Smooth muscle cell of the brain vasculature (primary cell): Measurements from ENCODE around the gene LINGO3.

Source experiments
- DNase-seq: peaks from one replicate; pipeline ENCODE4 v3.0.0-alpha.2; 2012; ENCODE audit warnings: low read depth, low spot score

Gene LINGO3

DNA sequence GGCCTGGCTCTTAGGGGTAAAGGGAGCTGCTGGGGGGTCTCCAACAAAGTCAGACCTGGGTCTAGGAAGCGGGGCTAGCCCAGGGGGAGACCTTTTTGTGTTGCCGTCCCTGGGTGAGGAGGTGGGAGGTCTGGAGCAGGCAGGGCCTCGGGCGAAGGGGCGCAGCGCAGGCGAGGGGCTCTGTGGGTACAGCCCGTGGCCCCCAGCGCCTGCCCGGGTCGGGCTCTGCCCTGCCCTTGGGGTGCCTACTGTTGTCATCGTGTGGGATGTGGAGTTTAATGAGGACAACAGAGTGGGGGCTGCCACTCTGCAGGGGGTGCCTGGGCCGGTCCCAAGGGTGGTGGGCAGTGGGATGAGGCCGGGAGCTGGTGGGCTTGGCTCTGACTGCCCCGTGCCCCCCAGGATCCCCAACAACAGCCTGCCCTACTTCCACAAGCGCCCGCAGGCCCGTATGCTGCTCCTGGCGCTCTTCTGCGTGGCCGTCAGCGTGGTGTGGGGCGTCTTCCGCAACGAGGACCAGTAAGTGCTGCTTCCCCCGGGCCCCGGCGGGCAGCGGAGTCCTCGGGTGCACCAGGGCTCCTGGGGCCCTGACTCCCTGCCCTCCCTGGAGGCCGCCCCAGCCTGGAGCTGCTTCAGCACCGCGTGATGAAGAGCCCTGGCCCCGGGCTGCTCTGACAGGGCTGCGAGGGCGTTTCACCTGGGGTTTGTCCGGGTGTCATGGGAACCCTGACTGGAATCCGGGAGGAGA, 32.7 kb upstream of the LINGO3 start:
- DNase-seq = no peak

- DNase-seq = no peak
These were observed 31.8 kb upstream of the LINGO3 start for GRCh38 chr19:2339644-2340310.

DNA sequence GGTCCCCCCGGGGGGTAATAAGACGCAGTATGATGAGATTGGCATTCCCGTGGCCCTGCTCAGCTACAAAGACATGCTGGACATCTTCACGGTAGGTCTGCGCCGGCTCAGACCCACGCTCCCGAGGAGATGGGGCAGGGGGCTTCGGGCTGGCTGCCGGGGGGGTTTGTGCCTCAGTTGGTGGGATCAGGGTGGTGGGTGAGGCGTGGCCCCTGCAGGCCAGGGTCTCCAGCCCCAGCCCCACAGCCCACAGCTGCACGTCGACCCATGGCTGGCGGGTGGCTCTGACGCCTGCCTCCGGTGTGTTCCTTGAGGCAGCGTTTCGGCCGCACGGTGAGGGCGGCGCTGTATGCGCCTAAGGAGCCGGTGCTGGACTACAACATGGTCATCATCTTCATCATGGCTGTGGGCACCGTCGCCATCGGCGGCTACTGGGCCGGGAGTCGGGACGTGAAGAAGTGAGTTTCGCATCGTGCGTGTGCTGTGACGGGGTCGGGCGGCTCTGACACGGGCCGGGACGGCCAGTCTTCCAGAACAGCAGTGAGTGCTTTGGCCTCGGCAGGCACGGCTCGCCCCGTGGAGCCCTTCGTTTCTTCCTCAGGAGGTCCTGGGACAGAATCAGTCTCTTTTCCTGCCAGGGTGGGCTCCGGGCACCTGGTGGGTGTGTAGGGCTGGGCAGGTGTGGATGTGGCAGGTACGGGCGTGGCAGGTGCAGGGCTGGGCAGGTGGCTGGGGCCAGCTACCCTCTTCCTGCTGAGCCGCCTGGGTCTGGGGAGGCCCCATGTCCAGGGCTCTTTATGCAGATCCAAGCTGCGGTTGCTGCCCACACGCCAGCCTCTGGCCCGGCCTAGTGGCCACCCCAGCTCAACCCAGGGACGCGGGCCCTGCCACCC, 31.0 kb upstream of the LINGO3 start:
- DNase-seq = no peak

- no peak for DNase-seq
These were observed 30.2 kb upstream of the LINGO3 start for GRCh38 chr19:2338055-2338615.

- DNase-seq = no peak
These were observed 29.4 kb upstream of the LINGO3 start for GRCh38 chr19:2337329-2337707.

GRCh38 chr19:2336528-2337328, 28.8 kb upstream of the LINGO3 start:
- no peak for DNase-seq

GRCh38 chr19:2335848-2336247, 27.9 kb upstream of the LINGO3 start:
- DNase-seq = no peak

GRCh38 chr19:2334986-2335846, 27.3 kb upstream of the LINGO3 start:
- DNase-seq = no peak

DNA sequence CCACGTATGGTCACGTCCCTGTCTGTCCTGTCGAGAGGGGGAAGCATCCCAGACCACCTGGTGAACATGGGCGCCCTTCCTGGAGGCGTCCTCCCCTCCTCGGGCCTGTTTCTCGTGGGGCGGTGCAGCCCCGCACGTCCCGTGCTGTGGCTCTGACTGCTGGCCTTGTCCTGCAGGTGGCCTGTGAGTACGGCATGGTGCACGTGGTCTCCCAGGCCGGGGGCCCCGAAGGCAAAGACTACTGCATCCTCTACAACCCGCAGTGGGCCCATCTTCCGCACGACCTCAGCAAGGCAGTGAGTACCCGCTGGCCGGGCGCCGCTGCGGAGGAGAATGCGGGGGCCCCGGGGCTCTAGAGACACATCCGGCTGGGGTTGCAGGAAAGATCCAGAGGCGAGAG, 26.5 kb upstream of the LINGO3 start:
- DNase-seq = no peak

DNA sequence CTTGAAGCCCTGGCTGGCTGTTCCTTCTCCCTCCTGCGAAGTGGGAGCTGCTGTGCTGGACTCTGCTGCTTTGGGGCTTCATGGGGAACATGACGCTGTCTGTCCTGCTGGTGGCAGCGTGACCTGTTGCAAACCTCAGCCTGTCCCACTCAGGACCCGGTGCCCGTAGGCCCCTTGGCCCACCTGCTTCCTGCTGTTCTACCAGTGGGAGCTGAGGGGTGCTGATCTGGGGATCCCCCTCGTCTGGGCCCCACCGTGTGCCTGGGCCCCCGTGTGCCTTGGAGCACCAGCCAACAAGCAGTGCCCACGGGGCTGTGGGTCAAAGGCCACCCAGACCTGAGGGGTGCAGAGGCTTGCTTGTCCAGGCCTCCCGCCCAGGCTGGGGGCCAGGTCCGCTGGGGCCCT, 25.9 kb upstream of the LINGO3 start:
- DNase-seq = no peak

- DNase-seq = no peak
These were observed 25.3 kb upstream of the LINGO3 start for GRCh38 chr19:2333027-2333806.

- no peak for DNase-seq
These were observed 24.5 kb upstream of the LINGO3 start for GRCh38 chr19:2332341-2333026.

- DNase-seq = no peak
These were observed 23.8 kb upstream of the LINGO3 start for GRCh38 chr19:2331601-2332246.

DNA sequence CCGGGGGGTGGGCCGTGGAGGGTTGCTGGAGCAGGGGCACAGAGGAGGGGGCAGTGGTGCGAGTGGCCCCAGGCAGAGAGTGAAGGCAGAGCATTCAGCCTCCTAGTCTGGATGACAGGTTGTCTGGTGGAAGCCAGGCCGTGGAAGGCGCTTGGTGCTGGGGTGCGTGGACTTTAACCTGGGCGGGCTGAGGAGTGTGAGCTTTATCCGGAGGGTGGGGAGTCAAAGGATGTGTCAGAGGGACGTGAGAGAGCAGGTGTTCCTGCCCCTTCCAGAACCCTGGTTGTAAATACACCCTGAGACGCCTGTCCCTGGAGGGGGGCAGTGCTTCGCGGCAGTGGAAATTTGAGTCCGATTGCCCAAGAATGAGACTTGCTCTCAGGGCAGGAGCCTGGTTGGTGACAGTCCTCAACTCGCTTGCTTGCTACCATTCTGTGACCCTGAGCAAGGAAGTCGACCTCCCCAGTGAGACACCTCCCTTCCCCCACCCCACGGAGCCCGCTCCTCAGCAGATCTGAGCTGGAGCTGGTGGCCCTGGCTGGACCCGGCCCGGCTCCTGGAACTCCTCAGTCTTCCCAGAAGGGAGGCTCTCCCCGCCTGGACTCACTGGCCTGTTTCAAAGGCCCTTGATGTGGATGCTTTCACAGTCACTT, 22.8 kb upstream of the LINGO3 start:
- DNase-seq = no peak

DNA sequence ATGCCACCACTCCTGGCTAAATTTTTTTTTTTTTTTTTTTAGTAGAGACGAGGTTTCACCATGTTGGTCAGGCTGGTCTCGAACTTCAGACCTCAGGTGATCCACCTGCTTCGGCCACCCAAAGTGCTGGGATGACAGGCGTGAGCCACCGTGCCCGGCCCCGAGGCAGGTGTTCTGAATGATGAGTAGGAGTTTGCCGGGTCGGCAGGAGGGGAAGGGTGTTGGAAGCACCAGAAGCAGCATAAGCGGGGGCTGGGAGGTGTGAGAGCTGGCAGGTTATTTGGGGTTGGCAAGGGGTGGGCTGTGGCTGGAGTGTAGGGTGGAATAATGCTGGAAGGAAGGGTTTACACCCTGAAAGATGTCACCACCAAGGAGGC, 22.3 kb upstream of the LINGO3 start:
- no peak for DNase-seq

- DNase-seq = no peak
These were observed 21.6 kb upstream of the LINGO3 start for GRCh38 chr19:2329501-2329916.

- DNase-seq = no peak
These were observed 21.2 kb upstream of the LINGO3 start for GRCh38 chr19:2329149-2329478.
